Left renal pelvis (tissue), 4 donors: Measurements from ENCODE around the gene FLACC1. TPM values are rescaled to one million over a fixed set of nuclear protein-coding genes. Genes with fewer than 3 reads are reported as not detected.
"Not testable (repeated sequence)": the region's sequence is repeated elsewhere in the genome, so short reads cannot be mapped to it uniquely, and the experiment has no call there.

Experiments used
- DNase-seq, 4 donors: peaks; one replicate each; pipeline ENCODE4 v3.0.0-alpha.2; 2013; ENCODE audit warnings: low read depth in 4 of 4, low spot score in 3 of 4
- polyA plus RNA-seq, 4 donors: library from polyadenylated mRNA; unstranded; fragments of 120-200 nt; gene quantifications; one replicate each; pipeline ENCODE4 v1.2.1, GENCODE V29; 2013; ENCODE audit not compliant: insufficient read length in 4 of 4

Gene FLACC1
- polyA plus RNA-seq: 1 to 10 TPM; 1.8 to 3.1 (median 2.1) TPM

- DNase-seq: peak; percentile 51 to 80 (median 72)
Measured at GRCh38 chr2:201357221-201357620, at the start of gene FLACC1. Gene FLACC1 (minus strand): TSS chr2:201357345. CDS start chr2:201351404, 5,941 bp downstream.

GRCh38 chr2:201406077-201406662 is 49.0 kb upstream of the FLACC1 start:
- no peak for DNase-seq

GRCh38 chr2:201404699-201405280 is 47.6 kb upstream of the FLACC1 start:
- no peak for DNase-seq

GRCh38 chr2:201403880-201404279 is 46.7 kb upstream of the FLACC1 start:
- no peak for DNase-seq

GRCh38 chr2:201402651-201403562 is 45.8 kb upstream of the FLACC1 start:
- no peak for DNase-seq

- no peak for DNase-seq
Measured at GRCh38 chr2:201401815-201402214, 44.7 kb upstream of the FLACC1 start.

GRCh38 chr2:201396595-201396994 is 39.5 kb upstream of the FLACC1 start:
- no peak for DNase-seq

GRCh38 chr2:201383136-201383535 is 26.0 kb upstream of the FLACC1 start:
- DNase-seq: no peak

GRCh38 chr2:201378496-201379397 is 21.6 kb upstream of the FLACC1 start:
- DNase-seq: no peak

- no peak for DNase-seq
Measured at GRCh38 chr2:201377218-201377617, 20.1 kb upstream of the FLACC1 start.

- no peak for DNase-seq
Measured at GRCh38 chr2:201369775-201370174, 12.6 kb upstream of the FLACC1 start.

GRCh38 chr2:201369318-201369717 is 12.2 kb upstream of the FLACC1 start:
- DNase-seq: not testable (repeated sequence)

- no peak for DNase-seq
Measured at GRCh38 chr2:201366146-201366545, 9.0 kb upstream of the FLACC1 start.

- DNase-seq: no peak
Measured at GRCh38 chr2:201363857-201364560, 6.9 kb upstream of the FLACC1 start.

- no peak for DNase-seq
Measured at GRCh38 chr2:201362396-201362795, 5.3 kb upstream of the FLACC1 start.

- DNase-seq: no peak
Measured at GRCh38 chr2:201361078-201361733, 4.1 kb upstream of the FLACC1 start.

GRCh38 chr2:201360256-201360655 is 3.1 kb upstream of the FLACC1 start:
- DNase-seq: no peak

- no peak for DNase-seq
Measured at GRCh38 chr2:201358684-201359083, 1.5 kb upstream of the FLACC1 start.

GRCh38 chr2:201353116-201353515 is 4.0 kb downstream of the FLACC1 start:
- DNase-seq: no peak
